H9 (cell line): Measurements from ENCODE around the gene ALKAL2. TPM values are rescaled to one million over a fixed set of nuclear protein-coding genes. Genes with fewer than 3 reads are reported as not detected.

Experiments
- DNase-seq: peaks from one replicate; pipeline ENCODE4 v3.0.0-alpha.2; 2017
- H2AFZ ChIP-seq: one replicate; pipeline ENCODE4 v1.6.1; 2013; ENCODE audit warnings: mild to moderate bottlenecking, low read length, control low read depth, moderate library complexity
- H2AK5ac ChIP-seq: 2 replicates; pipeline ENCODE4 v1.6.1; 2013; ENCODE audit warnings: low read length, control low read depth, mixed read lengths; ENCODE audit not compliant: insufficient read length
- H2BK120ac ChIP-seq: one replicate; pipeline ENCODE4 v1.6.1; 2013; ENCODE audit warnings: low read depth, mild to moderate bottlenecking, low read length, control low read depth, inconsistent platforms; ENCODE audit not compliant: poor library complexity, severe bottlenecking
- H2BK12ac ChIP-seq: 2 replicates; pipeline ENCODE4 v1.6.1; 2013; ENCODE audit warnings: low read length, control low read depth, mixed read lengths, low read depth; ENCODE audit not compliant: insufficient read length
- H2BK15ac ChIP-seq: 2 replicates; pipeline ENCODE4 v1.6.1; 2013; ENCODE audit warnings: low read depth, low read length, control low read depth
- H2BK20ac ChIP-seq: one replicate; pipeline ENCODE4 v1.6.1; 2013; ENCODE audit warnings: low read depth, mild to moderate bottlenecking, low read length, control low read depth, inconsistent platforms; ENCODE audit not compliant: poor library complexity, severe bottlenecking
- H2BK5ac ChIP-seq: 2 replicates; pipeline ENCODE4 v1.6.1; 2013; ENCODE audit warnings: low read length, control low read depth, mixed read lengths; ENCODE audit not compliant: insufficient read length
- H3K14ac ChIP-seq: 2 replicates; pipeline ENCODE4 v1.6.1; 2013; ENCODE audit warnings: low read length, control low read depth; ENCODE audit not compliant: insufficient read depth
- H3K18ac ChIP-seq: 2 replicates; pipeline ENCODE4 v1.6.1; 2013; ENCODE audit warnings: low read depth, mild to moderate bottlenecking, mixed read lengths, low read length, control low read depth; ENCODE audit not compliant: insufficient read length
- H3K23ac ChIP-seq: 2 replicates; pipeline ENCODE4 v1.6.1; 2013; ENCODE audit warnings: low read length, control low read depth, mixed read lengths, low read depth; ENCODE audit not compliant: insufficient read length
- H3K23me2 ChIP-seq: 2 replicates; pipeline ENCODE4 v1.6.1; 2013; ENCODE audit warnings: low read depth, mild to moderate bottlenecking, mixed read lengths, low read length, control low read depth; ENCODE audit not compliant: insufficient read length, poor library complexity, severe bottlenecking
- H3K27ac ChIP-seq: 2 replicates; pipeline ENCODE4 v1.5.1; 2013; ENCODE audit warnings: low read length, control low read depth, mixed read lengths, low read depth; ENCODE audit not compliant: insufficient read length
- H3K27me3 ChIP-seq: 2 replicates; pipeline ENCODE4 v1.6.1; 2013; ENCODE audit warnings: low read length, control low read depth, inconsistent platforms; ENCODE audit not compliant: insufficient read depth
- H3K4ac ChIP-seq: 2 replicates; pipeline ENCODE4 v1.6.1; 2013; ENCODE audit warnings: low read depth, mild to moderate bottlenecking, control low read depth, inconsistent platforms, low read length, moderate library complexity
- H3K4me1 ChIP-seq: 2 replicates; pipeline ENCODE4 v1.6.1; 2013; ENCODE audit warnings: low read length, control low read depth, inconsistent platforms; ENCODE audit not compliant: insufficient read depth
- H3K4me2 ChIP-seq: 2 replicates; pipeline ENCODE4 v1.6.1; 2013; ENCODE audit warnings: low read length, control low read depth, mixed read lengths; ENCODE audit not compliant: insufficient read length, insufficient read depth
- H3K56ac ChIP-seq: 2 replicates; pipeline ENCODE4 v1.6.1; 2013; ENCODE audit warnings: low read depth, mild to moderate bottlenecking, mixed read lengths, low read length, control low read depth; ENCODE audit not compliant: insufficient read length
- H3K79me1 ChIP-seq: 2 replicates; pipeline ENCODE4 v1.6.1; 2013; ENCODE audit warnings: low read depth, mild to moderate bottlenecking, moderate library complexity, low read length, control low read depth, inconsistent platforms; ENCODE audit not compliant: insufficient read depth, poor library complexity, severe bottlenecking
- H3K79me2 ChIP-seq: 2 replicates; pipeline ENCODE4 v1.6.1; 2013; ENCODE audit warnings: low read length, control low read depth, inconsistent platforms; ENCODE audit not compliant: insufficient read depth
- H3K9ac ChIP-seq: 2 replicates; pipeline ENCODE4 v1.6.1; 2013; ENCODE audit warnings: low read length, control low read depth, mixed read lengths; ENCODE audit not compliant: insufficient read length; ENCODE audit errors: extremely low read depth
- H3K9me3 ChIP-seq: one replicate; pipeline ENCODE4 v1.6.1; 2013; ENCODE audit warnings: low read depth, low read length, inconsistent platforms; ENCODE audit not compliant: control insufficient read depth
- H3T11ph ChIP-seq: one replicate; pipeline ENCODE4 v1.6.1; 2013; ENCODE audit warnings: mild to moderate bottlenecking, low read length, control low read depth, inconsistent platforms
- H4K20me1 ChIP-seq: one replicate; pipeline ENCODE4 v1.6.1; 2013; ENCODE audit not compliant: control insufficient read depth, insufficient read length, insufficient read depth
- H4K5ac ChIP-seq: 2 replicates; pipeline ENCODE4 v1.6.1; 2013; ENCODE audit warnings: low read depth, mild to moderate bottlenecking, mixed read lengths, low read length, control low read depth; ENCODE audit not compliant: insufficient read length
- H4K8ac ChIP-seq: replicated peaks from 2 replicates; pipeline ENCODE4 v1.6.1; 2013; ENCODE audit warnings: low read length, control low read depth, mixed read lengths, low read depth; ENCODE audit not compliant: insufficient read length
- H4K91ac ChIP-seq: 2 replicates; pipeline ENCODE4 v1.6.1; 2013; ENCODE audit warnings: low read depth, mild to moderate bottlenecking, moderate library complexity, mixed read lengths, low read length, control low read depth; ENCODE audit not compliant: insufficient read length
- H3K27ac Mint-ChIP-seq, 3 experiments: 2 replicates in 2 of 3; 3 replicates in 1 of 3; pipeline ENCODE4 v1.8.0; 2020 to 2021; ENCODE audit warnings: mixed read lengths in 3 of 3, mild to moderate bottlenecking in 1 of 3, moderate library complexity in 1 of 3
- H3K27me3 Mint-ChIP-seq: 2 replicates; pipeline ENCODE4 v1.8.0; 2021; ENCODE audit warnings: low read depth, mild to moderate bottlenecking, moderate library complexity, mixed read lengths
- H3K36me3 Mint-ChIP-seq, 3 experiments: 2 replicates in 2 of 3; 3 replicates in 1 of 3; pipeline ENCODE4 v1.8.0; 2020 to 2021; ENCODE audit warnings: low read depth in 3 of 3, mixed read lengths in 3 of 3; ENCODE audit not compliant: insufficient read depth in 1 of 3
- H3K4me1 Mint-ChIP-seq, 2 experiments: 2 replicates each; pipeline ENCODE4 v1.8.0; 2020; ENCODE audit warnings: mixed read lengths in 2 of 2
- H3K4me3 Mint-ChIP-seq, 2 experiments: 2 replicates in 1 of 2; 3 replicates in 1 of 2; pipeline ENCODE4 v1.8.0; 2020 to 2021; ENCODE audit warnings: mild to moderate bottlenecking in 2 of 2, mixed read lengths in 2 of 2, moderate library complexity in 1 of 2
- H3K9me3 Mint-ChIP-seq, 2 experiments: 2 replicates in 1 of 2; 3 replicates in 1 of 2; pipeline ENCODE4 v1.8.0; 2020; ENCODE audit warnings: mild to moderate bottlenecking in 2 of 2, mixed read lengths in 2 of 2, moderate library complexity in 1 of 2
- CTCF ChIP-seq: fragments of 200-600 bp; sonication (generic); conservative IDR thresholded peaks from 3 replicates; pipeline ENCODE4 v1.8.0; 2021; ENCODE audit warnings: antibody characterized with exemption, mild to moderate bottlenecking
- WGBS: extraction: QIAGEN DNeasy Blood & Tissue Kit; methylation state at CpG from one replicate; pipeline ENCODE4 v1.1.7; 2013; ENCODE audit warnings: missing lambda C conversion rate, low lambda C conversion rate, mixed read lengths; ENCODE audit not compliant: insufficient read length; ENCODE audit errors: extremely low coverage; 5-methylcytosine and 5-hydroxymethylcytosine counted together
- total RNA-seq: library from RNA; stranded (reverse); gene quantifications from 2 replicates; pipeline ENCODE4 v1.2.1, GENCODE V29; 2021

ALKAL2 gene
- total RNA-seq, 1 experiment from 2014 or later = 0.48 TPM

GRCh38 chr2:305366-305765 lies 17.5 kb upstream of the ALKAL2 start:
- TF ChIP-seq CTCF = no peak
- peaks cover 2% of the 10 kb centered on the region; the same call in 1 of the 2 replicates for H3K4me1 ChIP-seq
- H3K79me2 ChIP-seq = no peaks in the 10 kb centered on the region
- H2BK20ac ChIP-seq = no peak overlapping the region
- no peak overlapping the region for H4K91ac ChIP-seq
- no peaks in the 10 kb centered on the region for H3K27me3 ChIP-seq
- no peak overlapping the region for H2BK12ac ChIP-seq
- no peaks in the 10 kb centered on the region; a peak in 1 of 7 replicates for H3K36me3 Mint-ChIP-seq
- H3K9me3 ChIP-seq = no peaks in the 10 kb centered on the region
- DNase-seq = no peak
- H2AK5ac ChIP-seq = no peak overlapping the region
- H2BK120ac ChIP-seq = no peak overlapping the region
- H2AFZ ChIP-seq = no peak overlapping the region
- H4K20me1 ChIP-seq = no peaks in the 10 kb centered on the region
- H3K4me1 Mint-ChIP-seq = peaks cover 15 to 16% of the 10 kb centered on the region in 2 experiments
- no peaks in the 10 kb centered on the region for H3K79me1 ChIP-seq
- H3K4me2 ChIP-seq = no peak overlapping the region
- no peaks in the 10 kb centered on the region for H3K23me2 ChIP-seq
- peaks cover 12% of the 10 kb centered on the region for H3K27me3 Mint-ChIP-seq
- no peak overlapping the region for H3K18ac ChIP-seq
- H2BK15ac ChIP-seq = no peak overlapping the region
- no peak overlapping the region for H4K5ac ChIP-seq
- H3K4ac ChIP-seq = no peak overlapping the region
- H3K23ac ChIP-seq = no peak overlapping the region
- no peak overlapping the region for H3K14ac ChIP-seq
- WGBS = no CpG with 5 or more reads among the region's 9 CpGs
- no peak overlapping the region for H2BK5ac ChIP-seq
- H3K56ac ChIP-seq = no peak overlapping the region
- H3K9me3 Mint-ChIP-seq = peaks cover 9 to 15% of the 10 kb centered on the region in 2 experiments
- no peak overlapping the region for H3K27ac Mint-ChIP-seq
- no peak overlapping the region for H3K27ac ChIP-seq
- no peak overlapping the region for H3K9ac ChIP-seq
- no peak overlapping the region for H3K4me3 Mint-ChIP-seq
- no peak overlapping the region for H3T11ph ChIP-seq
- H4K8ac ChIP-seq = no peak overlapping the region
